Neural cell (in vitro differentiated cells): Measurements from ENCODE around the gene RBM19. TPM values are rescaled to one million over a fixed set of nuclear protein-coding genes. Genes with fewer than 3 reads are reported as not detected.
"Not testable (repeated sequence)": the region's sequence is repeated elsewhere in the genome, so short reads cannot be mapped to it uniquely, and the experiment has no call there.

Experiments
- H2AFZ ChIP-seq: fragments of 200-600, 300-800 bp; sonication (generic), shearing (Covaris generic); 2 replicates; pipeline ENCODE4 v1.6.0; 2014; ENCODE audit warnings: low read depth, mild to moderate bottlenecking, antibody characterized with exemption, low read length, moderate library complexity
- H3F3A ChIP-seq: fragments of 200-600 bp; shearing (Covaris generic); 2 replicates; pipeline ENCODE4 v1.6.1; 2016; ENCODE audit warnings: mild to moderate bottlenecking, moderate library complexity, mixed read lengths, antibody characterized with exemption, low read length; ENCODE audit not compliant: insufficient read depth, poor library complexity, severe bottlenecking
- H3K27ac ChIP-seq: fragments of 200-600, 300-800 bp; sonication (generic), shearing (Covaris generic); 2 replicates; pipeline ENCODE4 v1.5.1; 2014; ENCODE audit warnings: mild to moderate bottlenecking, low read length, moderate library complexity
- H3K27me3 ChIP-seq: fragments of 300-800, 200-600 bp; sonication (generic), shearing (Covaris generic); 2 replicates; pipeline ENCODE4 v1.6.0; 2014; ENCODE audit warnings: mild to moderate bottlenecking, low read depth, low read length, moderate library complexity; ENCODE audit not compliant: insufficient read depth
- H3K36me3 ChIP-seq: fragments of 300-800, 200-600 bp; sonication (generic), shearing (Covaris generic); 2 replicates; pipeline ENCODE4 v1.5.1; 2014; ENCODE audit warnings: mild to moderate bottlenecking, antibody characterized with exemption, low read length, moderate library complexity; ENCODE audit not compliant: insufficient read depth
- H3K4me2 ChIP-seq: fragments of 300-800, 200-600 bp; sonication (generic), shearing (Covaris generic); 2 replicates; pipeline ENCODE4 v1.6.0; 2014; ENCODE audit warnings: mild to moderate bottlenecking, low read length
- H3K4me3 ChIP-seq: fragments of 300-800, 200-600 bp; sonication (generic), shearing (Covaris generic); 2 replicates; pipeline ENCODE4 v1.5.1; 2014; ENCODE audit warnings: mild to moderate bottlenecking, low read length, moderate library complexity
- H3K79me2 ChIP-seq: fragments of 200-600 bp; shearing (Covaris generic); replicated peaks from 2 replicates; pipeline ENCODE4 v1.6.0; 2014; ENCODE audit warnings: mild to moderate bottlenecking, low read length, moderate library complexity; ENCODE audit not compliant: insufficient read depth
- H3K9ac ChIP-seq: fragments of 300-800, 200-600 bp; sonication (generic), shearing (Covaris generic); 2 replicates; pipeline ENCODE4 v1.6.1; 2016; ENCODE audit warnings: mild to moderate bottlenecking, low read length, mixed read lengths
- H3K9me2 ChIP-seq: fragments of 200-600 bp; shearing (Covaris generic); 2 replicates; pipeline ENCODE4 v1.6.1; 2016; ENCODE audit warnings: mild to moderate bottlenecking, low read length, mixed read lengths; ENCODE audit not compliant: insufficient read depth
- H3K9me3 ChIP-seq: fragments of 200-600, 300-800 bp; sonication (generic), shearing (Covaris generic); 2 replicates; pipeline ENCODE4 v1.6.1; 2016; ENCODE audit warnings: mild to moderate bottlenecking, mixed run types, low read length, moderate library complexity, mixed read lengths
- H4K20me1 ChIP-seq: fragments of 200-600 bp; shearing (Covaris generic); 2 replicates; pipeline ENCODE4 v1.6.1; 2016; ENCODE audit warnings: mild to moderate bottlenecking, mixed run types; ENCODE audit not compliant: insufficient read depth
- CTCF ChIP-seq: fragments of 450-650 bp; IDR thresholded peaks from 2 replicates; pipeline ENCODE4 v1.5.1; 2014; ENCODE audit warnings: antibody characterized with exemption, mild to moderate bottlenecking, moderate library complexity; ENCODE audit not compliant: poor library complexity, severe bottlenecking
- EP300 ChIP-seq: fragments of 450-650 bp; conservative IDR thresholded peaks from 2 replicates; pipeline ENCODE4 v1.6.1; 2014; ENCODE audit warnings: antibody characterized with exemption, mild to moderate bottlenecking, moderate library complexity; ENCODE audit not compliant: poor library complexity, severe bottlenecking
- EZH2 ChIP-seq: fragments of 200-600, 300-800 bp; shearing (Covaris generic), sonication (generic); IDR thresholded peaks from 2 replicates; pipeline ENCODE4 v1.6.1; 2014; ENCODE audit warnings: antibody characterized with exemption, low read length, borderline replicate concordance, mild to moderate bottlenecking; ENCODE audit not compliant: insufficient read depth, poor library complexity, severe bottlenecking
- MXI1 ChIP-seq: fragments of 450-650 bp; conservative IDR thresholded peaks from 2 replicates; pipeline ENCODE4 v1.6.1; 2014; ENCODE audit warnings: antibody characterized with exemption, mild to moderate bottlenecking; ENCODE audit not compliant: poor library complexity, severe bottlenecking
- POLR2AphosphoS5 ChIP-seq: IDR thresholded peaks from 2 replicates; pipeline ENCODE4 v1.6.1; 2012
- RAD21 ChIP-seq: fragments of 450-650 bp; conservative IDR thresholded peaks from 2 replicates; pipeline ENCODE4 v1.6.1; 2014; ENCODE audit warnings: antibody characterized with exemption, mild to moderate bottlenecking, moderate library complexity
- REST ChIP-seq: IDR thresholded peaks from 2 replicates; pipeline ENCODE4 v1.6.1; 2012; ENCODE audit warnings: borderline replicate concordance
- SMC3 ChIP-seq: fragments of 450-650 bp; conservative IDR thresholded peaks from 2 replicates; pipeline ENCODE4 v1.6.1; 2014; ENCODE audit warnings: antibody characterized with exemption, mild to moderate bottlenecking, moderate library complexity; ENCODE audit not compliant: poor library complexity
- TAF1 ChIP-seq: IDR thresholded peaks from 2 replicates; pipeline ENCODE4 v1.6.1; 2012; ENCODE audit warnings: low read depth
- polyA plus RNA-seq: library from polyadenylated mRNA; depleted of rRNA; stranded (reverse); fragments of >200 nt; gene quantifications from 2 replicates; pipeline ENCODE4 v1.2.3, GENCODE V29; 2014

Gene RBM19
- polyA plus RNA-seq, 1 donor from 2014 or later: 14.2 TPM

- Histone ChIP-seq H3K27ac (no peak overlapping the region), H3K9me2 (no peaks in the 10 kb centered on the region), H3K9me3 (no peaks in the 10 kb centered on the region), H3K79me2 (no peaks in the 10 kb centered on the region), H3K36me3 (no peaks in the 10 kb centered on the region), H3F3A (no peaks in the 10 kb centered on the region), H3K27me3 (no peaks in the 10 kb centered on the region), H3K9ac (no peak overlapping the region), H2AFZ (no peak overlapping the region), H4K20me1 (no peaks in the 10 kb centered on the region), H3K4me2 (no peak overlapping the region), H3K4me3 (no peak overlapping the region)
- TF ChIP-seq REST (no peak), TAF1 (no peak), EP300 (no peak), POLR2AphosphoS5 (no peak), CTCF (no peak), MXI1 (no peak), EZH2 (no peak)
Measured at GRCh38 chr12:114001511-114002340, 35.6 kb upstream of the RBM19 start.

GRCh38 chr12:114000861-114001260 lies 34.7 kb upstream of the RBM19 start:
- Histone ChIP-seq H3F3A (no peaks in the 10 kb centered on the region), H4K20me1 (no peaks in the 10 kb centered on the region), H3K9me3 (no peaks in the 10 kb centered on the region), H2AFZ (no peak overlapping the region), H3K9ac (no peak overlapping the region), H3K9me2 (no peaks in the 10 kb centered on the region), H3K27ac (no peak overlapping the region), H3K36me3 (no peaks in the 10 kb centered on the region), H3K27me3 (no peaks in the 10 kb centered on the region), H3K79me2 (no peaks in the 10 kb centered on the region), H3K4me3 (no peak overlapping the region), H3K4me2 (no peak overlapping the region)
- no peak for TF ChIP-seq RAD21
- no peak for TF ChIP-seq SMC3
- TF ChIP-seq TAF1: no peak
- no peak for TF ChIP-seq POLR2AphosphoS5
- TF ChIP-seq CTCF: no peak
- TF ChIP-seq REST: no peak
- no peak for TF ChIP-seq MXI1
- no peak for TF ChIP-seq EP300
- TF ChIP-seq EZH2: no peak

- not testable (repeated sequence) for H3K79me2 ChIP-seq, H3K36me3 ChIP-seq, H3F3A ChIP-seq, H3K9me3 ChIP-seq, H3K4me3 ChIP-seq, H2AFZ ChIP-seq, H3K4me2 ChIP-seq, H3K27ac ChIP-seq, H3K27me3 ChIP-seq, H3K9me2 ChIP-seq, H4K20me1 ChIP-seq, H3K9ac ChIP-seq
Measured at GRCh38 chr12:114000261-114000660, 34.1 kb upstream of the RBM19 start.
